Kidney epithelial cell (primary cell): ENCODE results near the gene PAN2. TPM values are rescaled to one million over a fixed set of nuclear protein-coding genes. Genes with fewer than 3 reads are reported as not detected.

Source experiments
- DNase-seq: peaks from one replicate; pipeline ENCODE4 v3.0.0-alpha.2; 2010; ENCODE audit warnings: low read depth
- H3K27me3 ChIP-seq: 2 replicates; pipeline ENCODE4 v1.6.0; 2011; ENCODE audit warnings: low read length; ENCODE audit not compliant: control insufficient read depth, insufficient read depth
- H3K36me3 ChIP-seq: 2 replicates; pipeline ENCODE4 v1.5.1; 2011; ENCODE audit warnings: low read length; ENCODE audit not compliant: control insufficient read depth, insufficient read depth
- H3K4me3 ChIP-seq: 2 replicates; pipeline ENCODE4 v1.5.1; 2011; ENCODE audit warnings: low read depth, mild to moderate bottlenecking, control low read depth, low read length
- CTCF ChIP-seq: IDR thresholded peaks from 2 replicates; pipeline ENCODE4 v1.5.1; 2011; ENCODE audit warnings: mild to moderate bottlenecking, moderate library complexity, low read length, control low read depth, inconsistent platforms; ENCODE audit not compliant: insufficient read depth, poor library complexity, severe bottlenecking
- total RNA-seq: library from RNA; depleted of rRNA; stranded (reverse); fragments of >200 nt; gene quantifications from 2 replicates; pipeline ENCODE4 v1.2.3, GENCODE V29; 2015

The PAN2 gene
- total RNA-seq, 1 donor from 2014 or later, result 21.6 TPM

GRCh38 chr12:56298828-56299227, 35.0 kb downstream of the PAN2 start:
- Histone ChIP-seq H3K4me3 (peak overlapping the region; percentile 86), H3K27me3 (no peaks in the 10 kb centered on the region)

GRCh38 chr12:56297400-56297799, 36.4 kb downstream of the PAN2 start:
- no peak for TF ChIP-seq CTCF
- Histone ChIP-seq H3K4me3 (no peak overlapping the region), H3K36me3 (no peaks in the 10 kb centered on the region), H3K27me3 (no peaks in the 10 kb centered on the region)
- DNase-seq, result no peak

More at GRCh38 chr12:56298828-56299227, 35.0 kb downstream of the PAN2 start:
- H3K36me3 ChIP-seq, result no peaks in the 10 kb centered on the region
- DNase-seq, result no peak
- no peak for TF ChIP-seq CTCF

- TF ChIP-seq CTCF, result no peak
- Histone ChIP-seq H3K27me3 (no peaks in the 10 kb centered on the region), H3K36me3 (no peaks in the 10 kb centered on the region), H3K4me3 (no peak overlapping the region)
- no peak for DNase-seq
These were observed 37.5 kb downstream of the PAN2 start for GRCh38 chr12:56296295-56296694.

GRCh38 chr12:56293795-56294194, 40.0 kb downstream of the PAN2 start:
- no peak for DNase-seq
- Histone ChIP-seq H3K36me3 (no peaks in the 10 kb centered on the region), H3K27me3 (no peaks in the 10 kb centered on the region)

GRCh38 chr12:56288705-56289387, 45.0 kb downstream of the PAN2 start:
- Histone ChIP-seq H3K27me3 (no peaks in the 10 kb centered on the region), H3K36me3 (peaks cover 1% of the 10 kb centered on the region), H3K4me3 (no peak overlapping the region)
- no peak for DNase-seq
- no peak for TF ChIP-seq CTCF

More at GRCh38 chr12:56293795-56294194, 40.0 kb downstream of the PAN2 start:
- H3K4me3 ChIP-seq, result no peak overlapping the region
- no peak for TF ChIP-seq CTCF
